ENCODE results near the gene CLVS2.

The CLVS2 gene

DNA sequence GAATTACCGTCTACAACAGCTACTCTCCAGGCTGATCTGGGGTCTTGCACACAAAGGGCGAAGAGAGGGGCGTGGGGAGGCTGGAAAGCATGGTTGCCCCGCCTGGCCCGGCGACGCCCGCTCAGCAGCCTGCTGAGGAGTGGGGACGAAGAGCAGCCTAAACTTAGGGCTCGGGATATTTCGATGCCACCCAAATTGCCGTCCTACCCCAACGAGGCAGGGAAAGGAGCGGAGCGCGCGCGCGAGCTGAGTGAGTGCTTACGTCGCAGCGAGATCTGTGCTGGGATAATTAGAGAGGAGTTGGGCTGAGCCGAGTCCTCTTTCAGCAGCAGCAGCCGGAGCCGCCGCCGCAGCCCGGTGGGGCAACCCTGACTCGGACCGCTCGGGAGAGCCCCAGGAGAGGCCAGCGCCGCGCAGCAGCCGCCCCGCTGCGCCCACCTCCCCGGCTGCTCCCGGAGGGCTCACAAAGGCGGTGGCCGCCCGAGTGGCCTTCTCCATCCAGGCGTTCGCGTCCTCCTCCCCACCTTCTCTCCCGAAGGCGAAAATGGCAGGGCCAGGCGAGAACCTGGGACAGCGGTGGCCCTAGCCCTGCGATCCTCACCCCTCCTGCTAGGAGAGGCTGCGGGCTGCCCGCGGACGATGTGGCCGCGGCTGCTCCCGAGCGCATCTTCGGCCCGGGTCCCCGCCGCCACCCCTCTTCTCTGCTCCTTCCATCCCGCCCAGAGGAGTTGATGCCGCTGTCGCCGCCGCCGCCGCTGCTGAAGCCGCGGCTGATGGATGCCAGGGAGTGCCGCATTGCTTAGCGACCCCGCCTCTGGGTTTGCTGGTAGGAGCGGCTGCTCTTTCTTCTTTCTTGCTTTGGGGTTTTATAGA lies at the start of gene CLVS2:
CLVS2 (plus strand) TSS at position 315 of the 873 bp plus-strand sequence. CDS start 1,543 bp downstream, outside the sequence.
- DNase-seq (ENCODE audit: low read depth in 2 of 2) = no peak

DNA sequence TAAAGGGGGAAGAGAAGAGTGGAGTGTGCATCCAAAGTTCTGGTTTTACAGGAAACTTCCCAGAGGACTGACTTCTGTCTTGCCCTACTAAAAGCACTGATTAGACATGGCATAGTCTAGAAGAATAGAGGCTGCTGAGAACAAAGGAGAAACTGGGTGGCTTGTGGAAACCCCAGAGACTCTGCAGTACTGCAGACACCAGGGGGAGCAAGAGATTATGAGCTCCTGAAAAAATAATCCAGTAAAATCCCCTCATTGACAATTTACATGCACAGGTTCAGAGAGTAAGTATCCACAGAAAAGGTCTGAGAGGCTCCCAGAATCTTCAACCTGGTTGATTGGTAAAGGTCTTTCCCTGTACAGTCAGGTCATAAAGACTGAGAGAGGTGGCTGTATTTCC lies 48.7 kb upstream of the CLVS2 start:
- no peak for DNase-seq (ENCODE audit: low read depth in 2 of 2)

- DNase-seq (ENCODE audit: low read depth in 2 of 2) = no peak
Observed at GRCh38 chr6:122953766-122954165, 42.3 kb upstream of the CLVS2 start.

DNA sequence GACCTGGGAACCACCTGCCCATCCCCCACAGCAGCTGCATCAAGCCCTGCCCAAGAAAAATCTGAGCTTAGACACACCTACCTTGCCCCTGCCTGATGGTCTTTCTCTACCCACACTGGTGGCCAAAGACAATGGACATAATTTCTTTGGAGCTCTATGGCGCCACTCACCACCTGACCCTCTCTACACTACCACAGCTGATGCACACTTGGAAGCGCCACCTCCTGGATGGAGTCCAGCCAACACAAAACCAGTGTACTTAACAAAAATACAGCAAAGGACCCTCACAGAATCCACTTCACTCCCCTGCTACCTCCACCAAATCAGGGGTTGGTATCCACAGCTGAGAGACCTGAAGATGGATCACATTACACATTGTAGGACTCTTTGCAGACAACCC lies 39.7 kb upstream of the CLVS2 start:
- DNase-seq (ENCODE audit: low read depth in 2 of 2) = no peak

DNA sequence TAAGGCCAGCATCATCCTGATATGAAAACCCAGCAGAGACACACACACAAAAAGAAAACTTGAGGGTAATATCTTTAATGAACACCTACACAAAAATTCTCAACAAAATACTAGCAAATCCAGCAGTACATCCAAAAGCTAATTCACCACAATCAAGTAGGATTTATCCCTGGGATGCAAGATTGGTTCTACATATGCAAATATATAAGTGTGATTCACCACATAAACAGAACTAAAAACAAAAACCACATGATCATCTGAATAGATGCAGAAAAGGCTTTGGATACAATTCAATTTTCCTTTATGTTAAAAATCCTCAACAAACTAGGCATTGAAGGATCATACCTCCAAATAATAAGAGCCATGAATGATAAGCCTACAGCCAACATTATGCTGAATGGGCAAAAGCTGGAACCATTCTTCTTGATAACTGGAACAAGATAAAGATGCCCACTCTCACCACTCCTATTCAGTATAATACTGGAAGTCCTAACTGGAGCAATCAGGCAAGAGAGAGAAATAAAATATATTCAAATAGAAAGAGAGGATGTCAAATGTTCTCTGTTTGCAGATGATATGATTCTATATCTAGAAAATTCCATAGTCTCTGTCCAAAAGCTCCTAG lies 33.9 kb upstream of the CLVS2 start:
- no peak for DNase-seq (ENCODE audit: low read depth in 2 of 2)

GRCh38 chr6:122969999-122970533 lies 26.0 kb upstream of the CLVS2 start:
- DNase-seq (ENCODE audit: low read depth in 2 of 2) = no peak

DNA sequence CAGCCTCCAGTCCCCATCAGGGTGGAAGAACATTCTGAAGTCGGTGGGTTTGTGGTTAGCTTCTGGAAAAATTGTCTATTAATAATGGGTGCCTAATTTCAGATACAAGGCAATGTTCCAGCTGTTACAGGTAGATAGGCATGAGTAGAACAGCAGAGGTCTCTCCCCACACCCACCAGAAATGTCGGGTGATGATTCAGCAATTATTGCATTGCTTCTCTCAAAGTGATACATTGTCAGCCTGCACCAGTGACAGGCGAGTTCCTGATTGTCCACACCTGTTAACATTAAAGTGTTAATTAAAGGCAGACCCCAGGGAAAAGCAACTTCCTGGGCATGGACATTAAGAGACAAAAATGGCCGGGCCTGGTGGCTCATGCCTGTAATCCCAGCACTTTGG lies 18.9 kb upstream of the CLVS2 start:
- no peak for DNase-seq (ENCODE audit: low read depth in 2 of 2)

GRCh38 chr6:122984393-122984792 lies 11.6 kb upstream of the CLVS2 start:
- DNase-seq (ENCODE audit: low read depth in 2 of 2) = no peak

GRCh38 chr6:122994256-122994655 lies 1.8 kb upstream of the CLVS2 start:
- DNase-seq (ENCODE audit: low read depth in 2 of 2) = no peak

GRCh38 chr6:122996794-122997505 lies 915 bp downstream of the CLVS2 start:
- DNase-seq (ENCODE audit: low read depth in 2 of 2) = no peak

DNA sequence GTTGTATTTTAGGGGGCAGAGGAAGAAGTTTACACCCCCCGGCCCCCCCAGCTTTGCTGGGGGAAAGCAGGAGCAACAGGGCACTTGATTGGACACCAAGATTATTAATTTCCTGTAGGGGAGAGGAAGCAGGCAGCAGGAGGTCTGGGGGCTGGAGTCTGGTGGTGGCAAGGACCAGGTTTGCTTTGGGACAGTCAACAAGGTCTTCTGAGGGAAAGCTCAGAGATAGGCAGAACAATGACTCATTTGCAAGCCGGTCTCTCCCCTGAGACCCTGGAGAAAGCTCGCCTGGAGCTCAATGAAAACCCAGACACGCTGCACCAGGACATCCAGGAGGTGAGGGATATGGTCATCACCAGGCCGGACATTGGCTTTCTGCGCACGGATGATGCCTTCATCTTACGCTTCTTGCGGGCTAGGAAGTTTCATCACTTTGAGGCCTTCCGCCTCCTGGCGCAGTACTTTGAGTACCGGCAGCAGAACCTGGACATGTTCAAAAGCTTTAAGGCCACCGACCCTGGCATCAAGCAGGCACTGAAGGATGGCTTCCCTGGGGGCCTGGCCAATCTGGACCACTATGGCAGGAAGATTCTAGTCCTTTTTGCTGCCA lies 1.6 kb downstream of the CLVS2 start:
- DNase-seq (ENCODE audit: low read depth in 2 of 2) = no peak

DNA sequence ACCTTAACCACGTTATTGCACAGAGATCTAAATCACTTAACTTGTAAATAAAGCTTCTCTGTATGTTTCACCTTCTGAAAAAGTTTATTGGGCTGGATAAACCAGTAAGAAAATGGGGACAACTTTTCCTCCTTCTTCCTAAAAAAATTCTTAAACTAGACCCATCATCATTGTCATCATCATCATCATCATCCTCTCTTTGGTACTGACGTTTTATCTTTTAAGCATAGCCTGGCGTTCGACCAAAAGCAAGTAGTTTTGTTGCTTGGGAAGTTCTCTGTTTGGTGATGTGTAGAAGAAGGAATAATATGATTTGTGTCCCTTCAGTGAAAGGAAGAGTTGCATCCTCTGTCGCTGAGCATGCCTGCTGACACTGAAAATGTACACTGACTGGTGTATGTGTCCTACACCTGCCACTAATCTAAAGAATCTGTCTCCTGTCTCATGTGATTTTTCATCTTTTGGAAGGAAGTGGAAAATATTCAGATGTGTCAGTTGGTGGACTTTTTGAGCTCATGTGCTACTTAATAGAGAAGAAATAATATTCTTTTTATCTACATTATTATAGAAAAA lies 2.5 kb downstream of the CLVS2 start:
- no peak for DNase-seq (ENCODE audit: low read depth in 2 of 2)

DNA sequence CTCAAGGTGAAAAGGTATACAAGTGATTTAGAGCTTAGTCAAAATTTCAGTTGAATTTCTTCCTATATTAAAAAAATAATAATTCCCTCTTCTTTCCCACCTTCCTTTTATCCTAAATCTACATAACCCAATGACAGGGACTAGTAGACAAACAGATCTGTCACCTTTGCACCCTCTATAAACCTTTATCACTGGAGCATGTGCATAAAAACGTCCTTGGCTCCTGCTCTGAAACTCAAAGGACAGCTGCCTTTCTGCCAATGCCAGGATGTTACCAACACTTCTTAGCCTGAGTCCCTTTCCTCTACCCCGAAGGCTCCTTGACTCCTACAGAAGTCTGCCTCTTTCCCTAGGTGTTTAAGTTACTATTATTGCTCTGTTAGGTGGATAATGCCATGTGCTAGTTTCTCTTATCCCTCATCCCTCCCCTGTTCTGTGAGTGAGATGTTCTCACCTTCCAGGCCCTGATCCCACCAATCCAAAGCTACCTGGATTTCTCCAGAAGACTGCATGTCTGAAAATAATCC lies 4.3 kb downstream of the CLVS2 start:
- DNase-seq (ENCODE audit: low read depth in 2 of 2) = no peak

DNA sequence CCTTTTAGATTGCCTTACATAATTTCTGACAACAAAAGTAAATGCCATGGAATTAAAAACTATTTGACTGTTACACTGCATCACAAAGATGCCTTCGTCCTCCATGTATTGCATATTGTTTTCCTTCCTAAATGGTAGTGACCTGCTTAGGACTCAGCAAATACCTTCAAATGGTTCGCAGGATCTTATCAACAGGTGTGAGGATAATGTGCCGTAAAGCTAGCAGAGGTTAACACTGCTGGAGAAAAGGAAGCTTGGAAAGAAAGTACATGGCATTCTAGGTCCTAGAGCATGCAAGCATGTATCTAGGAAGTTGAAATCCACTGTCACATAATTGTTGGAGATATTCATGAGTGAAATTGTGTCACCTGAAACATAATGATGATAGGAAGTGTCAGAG lies 5.5 kb downstream of the CLVS2 start:
- no peak for DNase-seq (ENCODE audit: low read depth in 2 of 2)

- DNase-seq (ENCODE audit: low read depth in 2 of 2) = no peak
Observed at GRCh38 chr6:123007885-123008284, 11.8 kb downstream of the CLVS2 start.

- DNase-seq (ENCODE audit: low read depth in 2 of 2) = no peak
Observed at GRCh38 chr6:123009059-123009458, 13.0 kb downstream of the CLVS2 start.

DNA sequence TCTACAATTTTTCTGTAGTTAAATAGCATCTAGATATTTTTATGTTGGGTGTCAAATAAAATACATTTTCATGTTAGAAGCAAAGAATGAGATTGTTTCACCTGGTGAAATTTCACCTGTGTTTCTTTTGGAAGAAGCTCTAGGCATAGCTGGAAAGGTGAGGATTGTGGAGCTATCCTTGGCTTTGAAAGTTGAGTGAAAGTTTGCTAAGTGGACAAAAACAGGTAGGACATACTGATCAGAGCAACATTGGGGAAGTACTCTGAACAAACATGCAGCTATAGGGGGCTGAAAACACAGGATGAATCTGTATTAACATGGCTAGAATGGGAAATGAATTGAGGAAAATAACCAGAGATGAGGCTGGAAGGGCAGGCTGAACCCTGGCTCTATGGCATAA lies 18.8 kb downstream of the CLVS2 start:
- DNase-seq (ENCODE audit: low read depth in 2 of 2) = no peak

DNA sequence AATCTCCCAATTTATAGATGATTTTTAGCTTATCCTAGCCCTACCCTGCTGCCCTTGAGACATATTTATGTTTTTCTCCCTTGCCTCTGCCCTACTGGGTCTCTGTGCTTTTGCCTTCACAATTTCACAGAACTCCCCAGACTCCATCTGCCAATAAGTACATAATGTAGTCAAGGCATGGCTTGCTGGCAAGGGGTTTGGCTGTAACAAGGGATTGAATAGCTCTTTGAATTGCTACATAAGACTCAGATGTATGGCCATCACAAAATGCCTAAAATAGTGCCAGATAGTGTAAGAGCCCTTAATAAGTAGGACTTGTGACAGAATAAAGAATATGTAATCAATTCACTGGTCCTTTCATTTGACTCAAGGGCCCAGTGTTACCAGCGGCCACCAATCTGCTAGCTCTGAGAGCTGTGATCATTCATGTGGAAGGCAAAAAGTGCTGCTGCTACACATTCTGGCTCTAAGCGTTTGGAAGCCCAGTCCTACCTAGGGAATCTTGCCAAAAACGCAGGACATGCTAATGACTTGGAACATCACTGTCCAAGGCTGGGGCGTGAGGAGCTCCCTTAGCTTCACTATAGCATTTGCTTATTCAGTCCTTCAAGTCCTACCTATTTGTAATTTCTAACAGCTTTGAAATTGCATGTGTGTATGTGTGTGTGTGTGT lies 20.5 kb downstream of the CLVS2 start:
- DNase-seq (ENCODE audit: low read depth in 2 of 2) = no peak

GRCh38 chr6:123017104-123017682 lies 21.2 kb downstream of the CLVS2 start:
- no peak for DNase-seq (ENCODE audit: low read depth in 2 of 2)

DNA sequence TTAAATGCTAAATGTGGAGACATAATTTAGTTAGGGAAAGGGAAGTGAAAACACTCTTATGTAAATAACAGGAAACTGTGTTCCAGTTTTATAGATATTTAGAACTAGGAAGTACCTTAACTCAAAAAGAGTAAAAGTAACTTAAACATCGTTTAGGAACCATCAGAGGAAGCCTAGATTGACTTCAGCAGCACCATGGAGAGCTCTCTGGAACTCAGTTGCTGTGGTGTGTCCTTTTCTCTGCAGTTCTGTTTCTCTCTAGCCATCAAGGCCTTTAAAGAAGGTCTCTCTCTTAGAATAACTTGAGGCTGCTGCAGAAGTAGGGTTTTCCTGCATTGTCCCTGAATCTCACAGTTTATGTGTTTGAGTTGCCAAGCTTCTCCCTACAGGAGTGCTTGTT lies 26.9 kb downstream of the CLVS2 start:
- DNase-seq (ENCODE audit: low read depth in 2 of 2) = no peak

Measured in stimulated activated CD4-positive, alpha-beta T cell treated with anti-CD3 and anti-CD28 coated beads, Interleukin-1b, Interleukin-23, amount 100 ng/mL, for 1 hour (primary cell).